GM06990 (cell line): Measurements from ENCODE around the gene CPXM1.

Experiments used
- DNase-seq: peaks from one replicate; pipeline ENCODE4 v3.0.0-alpha.2; 2011; ENCODE audit not compliant: insufficient read length; ENCODE audit errors: extremely low read depth
- H3K27me3 ChIP-seq: replicated peaks from 2 replicates; pipeline ENCODE4 v1.6.0; 2011; ENCODE audit warnings: low read length; ENCODE audit not compliant: control insufficient read depth, insufficient read depth
- H3K36me3 ChIP-seq: 2 replicates; pipeline ENCODE4 v1.5.1; 2011; ENCODE audit warnings: low read length; ENCODE audit not compliant: control insufficient read depth, insufficient read depth
- H3K4me3 ChIP-seq: replicated peaks from 2 replicates; pipeline ENCODE4 v1.5.1; 2011; ENCODE audit warnings: low read depth, mild to moderate bottlenecking, control low read depth, low read length
- CTCF ChIP-seq: IDR thresholded peaks from 2 replicates; pipeline ENCODE4 v1.5.1; 2011; ENCODE audit warnings: low read length, control low read depth, mild to moderate bottlenecking, inconsistent platforms; ENCODE audit not compliant: insufficient read depth, poor library complexity, severe bottlenecking

CPXM1 gene

DNA sequence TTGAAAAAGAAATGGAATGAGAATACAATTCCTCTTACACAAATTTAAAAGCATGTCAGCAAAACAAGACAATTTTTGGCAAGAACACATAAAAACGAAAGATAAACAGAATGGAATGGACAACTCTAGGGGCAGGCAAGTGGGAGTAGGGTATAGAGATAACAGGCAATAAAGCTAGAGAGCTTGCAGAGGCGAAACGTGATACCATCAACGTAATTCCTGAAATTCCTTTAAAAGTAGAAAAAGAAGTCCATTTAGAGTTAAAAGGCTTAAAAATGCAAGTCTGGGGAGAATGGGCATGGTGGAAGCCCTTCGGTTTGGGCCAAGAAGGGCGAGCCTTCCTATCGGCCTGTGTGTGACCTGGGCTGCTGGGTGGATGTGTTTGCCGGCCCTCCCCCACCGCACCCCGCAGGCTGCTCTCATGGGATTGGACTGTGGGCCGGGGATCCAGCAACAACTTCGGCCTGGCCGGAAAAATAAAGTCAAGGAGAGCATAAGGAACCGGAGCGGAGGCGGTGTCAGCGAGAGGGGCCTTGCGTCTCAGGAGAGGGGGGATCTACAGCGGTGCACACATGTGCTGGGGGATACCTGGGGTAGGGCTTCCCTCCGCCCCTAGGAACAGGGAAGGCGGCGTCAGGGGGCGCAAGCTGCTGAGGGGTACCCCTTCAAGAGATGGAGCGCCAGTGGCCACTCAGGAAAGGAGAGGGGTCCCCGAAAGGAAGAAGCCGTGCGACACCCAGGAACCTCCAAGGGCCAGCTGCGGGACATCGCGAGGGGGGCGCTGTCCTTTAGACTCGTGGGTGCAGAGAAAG is 19.9 kb upstream of the CPXM1 start:
- Histone ChIP-seq H3K27me3 (no peaks in the 10 kb centered on the region), H3K36me3 (no peaks in the 10 kb centered on the region), H3K4me3 (no peak overlapping the region)
- no peak for DNase-seq
- TF ChIP-seq CTCF, result no peak

- no peak overlapping the region for H3K4me3 ChIP-seq
Observed at GRCh38 chr20:2817891-2818595, 17.6 kb upstream of the CPXM1 start.

DNA sequence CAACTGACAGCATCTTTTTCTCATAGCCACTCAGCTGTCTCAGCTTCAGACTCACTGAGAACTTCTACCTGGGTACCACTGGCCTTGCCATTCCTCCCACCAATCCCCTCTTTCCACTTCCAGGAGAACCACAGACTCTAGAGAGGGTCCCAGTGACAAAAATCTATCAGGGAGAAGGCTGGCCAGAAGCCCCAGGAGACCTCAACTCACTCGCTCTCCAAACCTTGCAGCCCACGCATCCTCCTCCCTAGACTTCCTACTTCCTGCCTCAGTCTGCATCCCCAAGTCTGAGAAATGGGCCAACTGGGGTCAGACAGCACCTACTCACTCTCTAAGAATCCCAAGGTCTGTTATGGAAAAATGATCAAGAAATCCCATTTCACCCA is 16.9 kb upstream of the CPXM1 start:
- DNase-seq, result no peak
- Histone ChIP-seq H3K27me3 (no peaks in the 10 kb centered on the region), H3K36me3 (no peaks in the 10 kb centered on the region)

More at GRCh38 chr20:2817891-2818595, 17.6 kb upstream of the CPXM1 start:
- TF ChIP-seq CTCF, result no peak
- DNase-seq, result no peak
- Histone ChIP-seq H3K36me3 (no peaks in the 10 kb centered on the region), H3K27me3 (no peaks in the 10 kb centered on the region)

GRCh38 chr20:2816583-2817340 is 16.3 kb upstream of the CPXM1 start:
- no peaks in the 10 kb centered on the region for H3K27me3 ChIP-seq
- H3K4me3 ChIP-seq, result no peak overlapping the region
- TF ChIP-seq CTCF, result peak; percentile 23
- DNase-seq, result no peak
- no peaks in the 10 kb centered on the region for H3K36me3 ChIP-seq

More for the DNA sequence above, 16.9 kb upstream of the CPXM1 start:
- no peak overlapping the region for H3K4me3 ChIP-seq
- no peak for TF ChIP-seq CTCF

GRCh38 chr20:2816030-2816582 is 15.7 kb upstream of the CPXM1 start, which contains the start of gene TMEM239:
Gene TMEM239, plus strand, starts transcription at chr20:2816364. Its CDS starts 191 bp downstream, at chr20:2816555.
- DNase-seq, result no peak
- Histone ChIP-seq H3K27me3 (no peaks in the 10 kb centered on the region), H3K36me3 (no peaks in the 10 kb centered on the region), H3K4me3 (no peak within 1 kb of the TSS)
- no peak for TF ChIP-seq CTCF
